HG03060 (cell line): ENCODE data around the gene IFITM5.

Experiments
- ATAC-seq: cut with Tn5 transposase; IDR thresholded peaks from one replicate; pipeline ENCODE4 v1.9.1; 2021; ENCODE audit warnings: low read depth, moderate number of reproducible peaks; ENCODE audit not compliant: unreplicated experiment

The IFITM5 gene

GRCh38 chr11:269146-269890, 30.0 kb downstream of the IFITM5 start:
- peak; percentile 72 for ATAC-seq

GRCh38 chr11:268716-269145, 30.6 kb downstream of the IFITM5 start:
- ATAC-seq: peak; percentile 20

- ATAC-seq: no peak
Measured at GRCh38 chr11:267491-267994, 31.8 kb downstream of the IFITM5 start.

- no peak for ATAC-seq
Measured at GRCh38 chr11:266676-267439, 32.5 kb downstream of the IFITM5 start.

GRCh38 chr11:261624-262023, 37.7 kb downstream of the IFITM5 start:
- ATAC-seq: no peak

DNA sequence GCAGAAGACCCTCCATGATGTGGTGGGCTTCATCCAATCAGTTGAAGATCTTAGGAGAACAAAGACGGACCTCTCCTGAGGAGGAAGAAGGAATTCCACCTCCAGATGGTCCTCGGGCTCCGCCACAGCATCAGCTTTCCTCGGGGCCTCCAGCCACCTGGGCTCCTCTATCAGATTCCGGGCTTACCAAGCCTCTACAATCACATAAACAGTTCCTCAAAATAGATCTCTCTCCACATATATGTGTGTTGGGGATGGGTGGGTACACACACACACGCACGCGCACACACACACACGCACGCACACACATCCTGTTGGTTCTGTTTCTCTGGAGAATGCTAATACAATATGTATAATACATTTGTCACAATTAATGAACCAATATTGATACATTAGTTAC, 39.9 kb downstream of the IFITM5 start:
- no peak for ATAC-seq

DNA sequence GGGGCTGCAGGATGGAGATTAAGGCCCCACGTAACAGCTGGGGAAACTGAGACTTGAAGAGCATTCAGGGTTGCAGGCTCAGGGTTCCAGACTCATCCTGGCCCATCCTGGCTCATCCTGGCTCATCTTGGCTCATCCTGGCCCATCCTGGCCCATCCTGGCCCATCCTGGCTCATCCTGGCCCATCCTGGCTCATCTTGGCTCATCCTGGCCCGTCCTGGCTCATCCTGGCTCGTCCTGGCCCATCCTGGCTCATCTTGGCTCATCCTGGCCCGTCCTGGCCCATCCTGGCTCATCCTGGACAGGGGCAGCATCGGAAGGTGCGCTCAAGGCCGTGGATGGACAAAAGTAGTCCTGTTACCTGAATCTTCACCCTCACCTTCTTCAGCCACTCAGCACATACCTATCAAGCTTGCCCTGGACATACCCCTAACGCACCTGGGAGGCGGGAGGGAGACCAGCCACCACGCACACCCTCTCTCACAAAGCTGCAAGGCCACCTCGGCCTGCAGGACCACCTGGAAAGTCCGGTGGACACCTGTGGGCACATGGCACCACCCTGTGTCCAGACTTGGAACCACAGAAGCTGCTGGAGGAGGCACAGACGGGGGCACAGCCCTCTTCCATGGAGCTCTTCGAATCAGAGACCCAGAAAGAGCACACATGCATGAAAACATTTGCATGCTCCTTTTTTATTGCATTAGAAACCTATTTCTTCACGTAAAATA, 41.4 kb downstream of the IFITM5 start:
- no peak for ATAC-seq

DNA sequence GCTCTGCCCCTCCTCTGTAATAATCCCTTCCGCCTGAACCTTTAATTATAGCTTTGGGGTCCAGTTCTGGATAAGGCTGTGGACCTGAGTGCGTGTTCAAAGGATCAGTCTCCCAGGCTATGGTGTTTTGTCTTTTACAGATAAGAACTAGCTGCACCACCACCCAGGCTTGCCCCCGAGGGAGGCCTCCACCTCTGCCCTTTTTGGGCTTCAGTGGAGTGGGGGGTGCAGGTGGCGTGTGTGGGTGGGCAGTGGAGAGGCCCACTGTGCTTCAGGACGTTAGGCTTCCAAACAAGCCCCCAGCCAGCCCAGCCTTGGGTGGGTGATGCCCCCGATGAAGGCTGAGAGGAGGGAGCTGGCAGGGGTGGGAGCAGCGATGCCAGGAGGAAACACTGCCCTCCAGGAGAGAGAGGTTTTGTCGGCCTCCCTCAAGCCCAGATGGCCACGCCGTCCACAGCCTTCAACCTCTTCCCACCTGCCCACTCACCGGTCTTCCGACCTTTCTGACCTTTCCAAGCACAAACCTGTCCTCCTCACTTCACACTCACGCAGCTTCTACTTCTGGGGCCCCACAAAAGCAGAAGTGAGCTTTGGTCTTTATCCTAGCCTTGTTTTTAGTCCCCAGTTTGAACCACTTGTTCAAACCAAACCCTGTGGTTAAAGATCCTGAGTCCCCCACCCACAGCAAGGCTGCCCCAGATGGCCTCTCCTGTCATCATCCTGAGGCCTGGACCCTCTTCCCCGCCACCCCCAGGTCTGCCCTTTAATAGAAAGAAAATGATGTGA, 42.2 kb downstream of the IFITM5 start:
- no peak for ATAC-seq

GRCh38 chr11:255816-256215, 43.5 kb downstream of the IFITM5 start:
- ATAC-seq: no peak

GRCh38 chr11:255176-255575, 44.1 kb downstream of the IFITM5 start:
- ATAC-seq: no peak

- no peak for ATAC-seq
Measured at GRCh38 chr11:253886-254270, 45.4 kb downstream of the IFITM5 start.

GRCh38 chr11:253160-253885, 46.0 kb downstream of the IFITM5 start:
- ATAC-seq: no peak

DNA sequence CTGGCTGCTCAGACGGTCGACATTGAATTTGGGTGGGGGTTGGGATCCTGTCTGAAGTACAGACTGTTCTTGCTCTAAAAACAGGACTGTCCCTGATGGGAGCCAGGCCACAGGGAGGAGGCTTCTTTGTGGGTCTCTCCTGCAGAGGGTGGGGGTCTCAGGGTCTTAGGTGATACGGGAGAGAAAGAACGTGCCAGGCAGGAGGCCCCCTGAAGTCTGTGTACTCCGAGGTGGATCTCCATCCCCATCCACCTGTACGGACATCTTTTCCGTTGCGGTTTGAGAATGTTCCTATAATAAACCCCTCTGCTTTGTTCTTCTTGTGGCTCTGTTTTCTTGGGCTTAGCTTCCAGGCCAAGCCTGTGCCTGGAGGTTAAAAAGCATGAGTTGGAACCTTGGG, 46.7 kb downstream of the IFITM5 start:
- ATAC-seq: no peak

- ATAC-seq: no peak
Measured at GRCh38 chr11:251550-251949, 47.8 kb downstream of the IFITM5 start.

- no peak for ATAC-seq
Measured at GRCh38 chr11:250740-251299, 48.5 kb downstream of the IFITM5 start.

GRCh38 chr11:250274-250673, 49.1 kb downstream of the IFITM5 start:
- ATAC-seq: no peak

DNA sequence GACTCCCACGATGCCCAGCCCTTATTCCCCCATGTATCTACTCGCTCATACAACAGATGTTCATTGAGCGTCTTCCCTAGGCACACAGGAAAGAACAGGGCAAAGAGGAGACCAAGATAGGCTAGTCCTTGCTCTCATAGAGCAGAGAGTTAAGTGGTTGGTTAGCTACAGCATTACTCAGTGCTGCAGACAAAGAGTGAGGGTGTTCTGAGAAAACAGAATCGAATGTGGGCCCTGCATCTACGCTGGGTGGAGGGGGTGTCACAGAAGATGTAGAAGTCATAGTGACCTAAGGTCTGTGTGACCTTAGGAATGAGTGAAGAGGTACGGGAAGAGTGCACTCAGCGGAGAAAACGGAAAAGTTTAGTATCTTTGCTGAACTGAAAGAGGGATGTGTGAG, 50.3 kb downstream of the IFITM5 start:
- ATAC-seq: no peak
